GM21717 (cell line): ENCODE measurements around the gene MRM2.
"Not testable (repeated sequence)": the region's sequence is repeated elsewhere in the genome, so short reads cannot be mapped to it uniquely, and the experiment has no call there.

Experiments used
- ATAC-seq: cut with Tn5 transposase; IDR thresholded peaks from one replicate; pipeline ENCODE4 v1.9.1; 2021; ENCODE audit warnings: mild to moderate bottlenecking, moderate library complexity; ENCODE audit not compliant: unreplicated experiment

Gene MRM2

GRCh38 chr7:2269089-2269990 lies 27.3 kb upstream of the MRM2 start:
- not testable (repeated sequence) for ATAC-seq

GRCh38 chr7:2266911-2267310 lies 24.9 kb upstream of the MRM2 start:
- no peak for ATAC-seq

DNA sequence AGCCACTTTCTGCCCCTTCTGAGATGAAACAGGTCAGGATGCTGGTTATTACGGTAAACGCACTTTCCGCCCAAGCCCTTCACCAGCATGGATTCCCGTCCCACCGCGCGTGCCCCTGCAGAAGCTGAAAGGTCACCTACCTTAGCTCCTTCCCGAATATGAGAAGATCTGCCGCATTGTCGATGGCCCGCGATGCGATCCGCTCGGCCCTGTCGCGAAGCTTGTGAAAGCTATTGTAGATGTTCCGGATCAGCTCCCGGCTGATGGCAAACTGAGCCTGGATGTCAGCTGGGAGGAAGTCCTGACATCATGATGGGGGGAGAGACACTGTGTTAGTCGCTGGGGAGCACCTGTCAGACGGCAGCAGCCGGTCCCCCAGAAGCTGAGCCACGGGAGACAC lies 22.2 kb upstream of the MRM2 start:
- no peak for ATAC-seq

DNA sequence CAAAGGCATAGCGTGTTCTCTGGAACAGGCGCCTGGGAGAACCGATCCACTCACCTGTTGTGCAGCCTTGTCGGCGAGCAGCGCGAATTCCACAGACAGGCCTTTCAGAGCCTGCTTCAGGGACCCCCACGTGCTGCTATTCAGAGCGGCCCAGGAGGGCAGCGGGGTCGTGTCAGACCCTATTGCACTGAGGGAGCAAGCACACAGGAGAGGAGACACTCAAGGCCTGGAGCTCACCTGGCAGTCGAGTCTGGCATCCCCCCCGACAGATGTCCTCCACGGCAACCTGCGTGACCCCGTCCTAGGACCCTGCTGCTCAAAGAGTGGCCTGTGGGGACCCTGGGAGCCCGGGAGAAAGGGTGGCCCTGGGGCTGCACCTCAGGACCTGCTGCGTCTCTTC lies 21.2 kb upstream of the MRM2 start:
- no peak for ATAC-seq

DNA sequence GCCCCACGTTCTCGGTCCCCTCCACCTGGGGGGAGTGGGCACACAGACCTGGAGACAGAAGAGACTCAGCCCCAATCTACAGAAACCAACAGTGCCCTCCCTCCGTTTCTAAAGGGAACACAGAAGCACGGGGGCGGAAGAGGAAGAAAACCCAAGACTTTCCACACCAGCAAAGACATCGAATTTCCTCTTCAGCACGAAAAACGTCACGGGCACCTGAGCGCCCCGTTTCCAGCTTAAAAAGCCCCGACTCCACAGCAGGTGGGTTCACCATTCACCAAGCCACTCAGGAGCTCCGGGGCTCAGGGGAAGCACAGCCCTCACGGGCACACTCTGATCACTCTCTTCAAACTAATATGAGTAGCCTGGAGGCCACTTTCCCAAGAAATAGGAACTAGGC lies 19.6 kb upstream of the MRM2 start:
- ATAC-seq, result no peak

GRCh38 chr7:2260820-2261219 lies 18.8 kb upstream of the MRM2 start:
- no peak for ATAC-seq

- peak; percentile 2 for ATAC-seq
Measured at GRCh38 chr7:2259480-2259879, 17.5 kb upstream of the MRM2 start.

GRCh38 chr7:2258661-2259365 lies 16.8 kb upstream of the MRM2 start:
- ATAC-seq, result peak; percentile 71

GRCh38 chr7:2257651-2258050 lies 15.6 kb upstream of the MRM2 start:
- no peak for ATAC-seq

DNA sequence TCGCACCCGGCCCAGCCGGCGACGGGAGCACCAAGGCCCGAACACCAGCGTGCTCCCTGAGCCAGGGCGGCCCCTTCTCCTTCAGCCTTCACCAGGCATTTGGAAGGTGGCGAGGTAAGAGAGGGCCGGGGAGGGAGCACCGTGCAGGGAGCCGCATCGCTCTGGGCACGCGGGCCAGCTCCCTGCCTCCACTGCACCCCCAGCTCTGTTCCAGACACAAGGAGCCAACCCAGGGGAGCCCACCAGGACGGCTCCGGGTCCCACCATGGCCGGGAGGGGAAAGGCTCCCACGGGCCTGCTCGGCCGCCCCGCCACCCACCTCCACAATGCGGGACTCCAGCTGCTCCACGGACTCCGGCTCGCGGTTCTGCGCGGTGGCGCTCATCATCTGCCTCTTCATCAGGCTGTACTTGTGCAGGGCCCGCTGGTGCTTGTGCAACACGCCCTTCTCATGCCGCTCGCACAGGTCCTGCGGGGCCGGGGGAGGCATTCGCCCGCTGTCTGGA lies 15.1 kb upstream of the MRM2 start:
- no peak for ATAC-seq

- no peak for ATAC-seq
Measured at GRCh38 chr7:2256306-2257045, 14.5 kb upstream of the MRM2 start.

DNA sequence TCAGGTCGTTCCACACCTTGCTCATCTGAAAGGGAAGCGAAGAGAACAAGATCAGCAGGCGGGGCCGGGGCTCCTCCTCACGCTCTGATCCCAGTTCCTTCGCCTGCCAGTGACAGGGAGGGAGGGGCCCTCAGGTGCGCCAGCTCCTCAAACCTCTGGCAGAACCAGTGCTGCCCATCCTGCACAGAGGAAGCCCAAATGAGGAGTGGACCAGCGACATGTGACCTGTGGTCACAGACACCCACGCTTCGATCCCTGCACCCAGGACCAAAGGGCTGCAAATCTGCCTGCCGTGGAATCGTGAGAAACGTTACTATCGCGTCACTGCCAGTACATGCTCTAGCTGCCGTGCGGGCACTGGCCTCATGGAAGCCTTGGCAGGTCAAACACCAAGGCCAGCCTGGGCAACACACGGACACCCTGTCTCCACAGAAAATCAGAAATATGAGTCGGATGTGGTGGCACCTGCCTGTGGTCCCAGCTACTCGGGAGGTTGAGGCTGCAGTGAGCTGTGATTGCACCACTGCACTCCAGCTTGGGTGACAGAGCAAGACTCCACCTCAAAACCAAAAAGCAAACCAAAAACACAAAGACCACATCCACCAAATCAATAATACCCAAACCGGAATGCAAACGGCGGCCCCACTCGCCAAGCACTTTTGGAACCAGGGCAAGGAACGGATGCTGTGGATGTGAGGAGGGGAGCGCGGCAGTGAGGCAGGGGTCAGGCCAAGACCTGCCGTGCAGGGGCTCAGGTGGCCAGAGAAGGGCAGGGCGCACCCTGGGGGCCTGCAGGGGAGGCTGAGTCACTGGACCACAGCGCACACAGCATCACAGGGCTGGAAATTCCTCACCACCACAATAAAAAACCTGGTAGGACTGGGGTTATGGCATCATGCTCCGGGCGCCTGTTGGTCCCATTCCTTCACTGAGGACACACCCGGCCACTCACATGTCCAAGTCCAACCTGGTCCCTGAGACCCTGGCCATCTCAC lies 13.4 kb upstream of the MRM2 start:
- ATAC-seq, result no peak

DNA sequence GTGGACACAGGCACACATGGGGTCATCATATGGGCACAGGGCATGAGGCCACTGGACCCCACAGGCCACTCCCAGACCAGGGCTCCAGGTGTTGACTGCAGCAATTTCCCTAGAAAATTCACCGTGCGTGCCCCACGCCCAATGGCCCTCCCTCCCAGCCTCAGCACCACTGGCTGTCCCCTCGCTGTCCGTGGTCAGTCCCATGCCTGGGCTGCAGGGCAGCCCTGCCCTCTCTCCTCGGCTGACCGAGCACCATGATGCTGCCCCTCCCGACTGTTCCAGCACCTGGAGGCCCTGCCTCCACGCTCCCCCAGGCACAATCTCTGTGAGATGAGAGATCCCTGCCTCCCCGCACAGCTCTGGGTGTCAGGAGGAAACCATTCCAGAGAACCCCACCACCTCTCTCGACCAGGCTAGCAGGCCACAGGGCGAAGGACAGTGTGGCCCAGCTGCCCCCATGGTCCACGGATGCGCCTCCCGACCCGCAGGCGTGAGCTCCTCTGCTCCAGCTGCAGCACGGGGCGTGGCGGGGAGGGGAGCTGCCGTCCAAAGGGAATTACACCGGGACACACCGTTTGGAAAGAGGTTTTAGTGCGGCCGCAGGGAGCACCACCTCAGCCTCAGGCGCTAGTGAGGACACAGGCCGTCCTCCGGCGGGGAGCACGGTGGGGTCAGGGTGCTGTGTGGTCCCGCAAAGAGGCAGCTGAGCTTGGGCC lies 12.6 kb upstream of the MRM2 start:
- ATAC-seq, result no peak

GRCh38 chr7:2253525-2254244 lies 11.7 kb upstream of the MRM2 start:
- no peak for ATAC-seq

- no peak for ATAC-seq
Measured at GRCh38 chr7:2253021-2253420, 11.0 kb upstream of the MRM2 start.

DNA sequence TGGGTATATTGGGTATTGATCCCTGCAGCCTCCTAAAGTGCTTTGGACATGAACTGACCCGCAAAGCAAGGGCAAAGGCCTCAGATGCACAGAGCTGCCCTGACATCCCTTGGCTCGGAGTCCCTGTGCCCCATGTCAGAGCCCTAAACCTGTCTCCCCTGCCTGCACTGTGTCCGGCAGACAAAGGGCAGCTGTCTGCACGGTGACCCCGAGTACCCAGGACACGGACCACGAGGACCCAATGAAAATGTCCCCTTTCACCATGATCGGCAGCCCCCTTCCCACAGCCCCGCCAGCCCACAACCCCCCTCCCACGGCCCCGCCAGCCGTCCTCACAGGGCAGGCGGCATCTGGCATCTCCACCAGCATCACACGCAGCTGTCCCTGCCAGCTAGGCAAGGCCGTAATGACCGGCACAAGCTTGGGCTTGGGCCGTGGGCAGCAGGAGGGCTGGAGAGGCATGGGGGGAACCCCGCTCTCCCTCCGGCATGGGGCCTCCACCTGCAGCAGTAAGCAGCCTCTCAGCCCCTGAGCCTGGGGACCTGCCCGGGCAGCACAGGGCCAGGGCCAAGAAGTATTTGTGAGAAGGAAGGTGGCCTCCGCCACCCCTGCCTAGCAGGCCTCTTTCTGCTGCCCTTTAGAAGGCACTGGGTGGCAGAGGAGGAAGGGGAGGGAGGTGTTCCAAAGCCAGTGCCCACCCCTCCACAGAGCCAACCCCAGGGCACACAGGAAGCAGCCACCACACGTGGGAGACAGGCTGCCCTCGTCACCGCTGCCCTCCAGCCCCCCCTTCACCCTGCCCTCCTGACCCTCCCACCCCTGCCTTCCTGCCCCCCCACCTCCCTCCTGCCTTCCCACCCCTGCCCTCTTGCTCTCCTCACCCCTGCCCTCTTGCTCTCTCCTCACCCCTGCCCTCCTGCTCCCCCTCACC lies 10.1 kb upstream of the MRM2 start:
- ATAC-seq, result no peak

DNA sequence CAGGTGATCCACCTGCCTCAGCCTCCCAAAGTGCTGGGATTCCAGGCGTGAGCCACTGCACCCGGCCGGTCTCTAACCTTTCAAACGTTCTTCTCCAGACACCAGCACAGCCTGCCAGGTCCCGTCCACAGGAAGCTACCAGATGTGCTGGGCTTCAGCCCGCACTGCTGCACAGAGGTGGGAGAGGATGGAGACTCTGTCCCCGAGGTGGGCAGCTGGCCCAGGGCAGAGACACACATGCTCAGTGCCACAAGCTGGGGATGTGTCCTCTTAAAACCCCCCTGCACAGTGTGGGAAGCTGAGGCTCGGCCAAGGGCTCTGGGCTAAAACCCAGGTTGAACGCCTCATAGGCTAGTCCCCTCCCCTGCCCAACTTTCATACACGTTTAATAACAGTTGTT lies 9.4 kb upstream of the MRM2 start:
- ATAC-seq, result no peak
